OCI-M1 (cell line): ENCODE measurements around the gene FBXL19.

Source experiments
- DNase-seq: peaks from one replicate; lab custom pipeline; 2025; lab: John Stamatoyannopoulos, UW

Gene FBXL19

GRCh38 chr16:30894540-30895368 lies 28.6 kb upstream of the FBXL19 start:
- DNase-seq = peak; percentile 36

- no peak for DNase-seq
Observed at GRCh38 chr16:30895627-30896260, 27.6 kb upstream of the FBXL19 start.

- no peak for DNase-seq
Observed at GRCh38 chr16:30896261-30896888, 27.0 kb upstream of the FBXL19 start, which contains the start of gene CTF1. TSS of gene CTF1 (plus strand) at chr16:30896614. CDS start at chr16:30896644, 30 bp downstream.

GRCh38 chr16:30896889-30897733 lies 26.3 kb upstream of the FBXL19 start:
- DNase-seq = no peak

GRCh38 chr16:30899794-30900193 lies 23.6 kb upstream of the FBXL19 start:
- DNase-seq = no peak

- DNase-seq = no peak
Observed at GRCh38 chr16:30900588-30900987, 22.8 kb upstream of the FBXL19 start.

GRCh38 chr16:30901201-30902028 lies 22.0 kb upstream of the FBXL19 start:
- DNase-seq = peak; percentile 51

- DNase-seq = peak; percentile 87
Observed at GRCh38 chr16:30902029-30902972, 21.1 kb upstream of the FBXL19 start.

GRCh38 chr16:30903002-30903401 lies 20.4 kb upstream of the FBXL19 start:
- peak; percentile 34 for DNase-seq

- peak; percentile 54 for DNase-seq
Observed at GRCh38 chr16:30903596-30903995, 19.8 kb upstream of the FBXL19 start.

- peak; percentile 56 for DNase-seq
Observed at GRCh38 chr16:30904114-30904780, 19.1 kb upstream of the FBXL19 start.

GRCh38 chr16:30907064-30907463 lies 16.3 kb upstream of the FBXL19 start:
- no peak for DNase-seq

GRCh38 chr16:30910427-30911029 lies 12.8 kb upstream of the FBXL19 start:
- DNase-seq = no peak

GRCh38 chr16:30912794-30913412 lies 10.5 kb upstream of the FBXL19 start:
- DNase-seq = no peak

- DNase-seq = no peak
Observed at GRCh38 chr16:30914830-30915229, 8.5 kb upstream of the FBXL19 start.

- no peak for DNase-seq
Observed at GRCh38 chr16:30918614-30919013, 4.8 kb upstream of the FBXL19 start.

- no peak for DNase-seq
Observed at GRCh38 chr16:30920891-30921290, 2.5 kb upstream of the FBXL19 start.

- DNase-seq = no peak
Observed at GRCh38 chr16:30921459-30921747, 2.0 kb upstream of the FBXL19 start.
